Measurements from ENCODE around the gene PRRG3. TPM values are rescaled to one million over a fixed set of nuclear protein-coding genes. Genes with fewer than 3 reads are reported as not detected.

PRRG3 gene
- total RNA-seq: not detected in 2 replicates

GRCh38 chrX:151694661-151695582 is at the start of gene PRRG3:
Gene PRRG3 (plus strand): TSS chrX:151695458. CDS start chrX:151698815, 3,357 bp downstream.

GRCh38 chrX:151715752-151716151 is 20.5 kb downstream of the PRRG3 start, which contains the start of gene FATE1:
Gene FATE1 (plus strand): TSS chrX:151716035. CDS start chrX:151716120, 85 bp downstream.

GRCh38 chrX:151734446-151734845 is 39.2 kb downstream of the PRRG3 start, which contains the start of gene CNGA2:
Gene CNGA2 (plus strand): TSS chrX:151734746. CDS start chrX:151738484, 3,738 bp downstream.

Other genes starting within 250 kb of the PRRG3 start
- not detected in 2 replicates for gene PASD1, start 131.8 kb upstream of the PRRG3 start, total RNA-seq
- gene FATE1, start 20.6 kb downstream of the PRRG3 start, total RNA-seq: not detected in 2 replicates
- not detected in 2 replicates for gene CNGA2, start 39.3 kb downstream of the PRRG3 start, total RNA-seq
- gene MAGEA4, start 217.4 kb downstream of the PRRG3 start, total RNA-seq: not detected in 2 replicates

Measured in placental epithelial cell (primary cell).